Prostate gland (tissue), 2 donors: Measurements from ENCODE around the gene DDX41.

Experiments
- POLR2A ChIP-seq: fragments of 450-650 bp; IDR thresholded peaks from one replicate; pipeline ENCODE4 v1.6.1; 2016; ENCODE audit warnings: antibody characterized with exemption, mild to moderate bottlenecking
- POLR2AphosphoS5 ChIP-seq: sonication (generic); formaldehyde crosslinking; IDR thresholded peaks from one replicate; pipeline ENCODE4 v1.6.1; 2017; ENCODE audit warnings: antibody characterized with exemption
- TF ChIP-seq, protein P1 (sequence below), 4 experiments: fragments of 200-600 bp in 2 of 4; fragments of 450-650 bp in 2 of 4; sonication (generic) in 2 of 4; IDR thresholded peaks; 1 replicate in 3 of 4; 2 replicates in 1 of 4; pipeline ENCODE4 v1.5.1; 2016 to 2019; ENCODE audit warnings: antibody characterized with exemption in 4 of 4, mild to moderate bottlenecking in 2 of 4, moderate library complexity in 2 of 4

DNA sequence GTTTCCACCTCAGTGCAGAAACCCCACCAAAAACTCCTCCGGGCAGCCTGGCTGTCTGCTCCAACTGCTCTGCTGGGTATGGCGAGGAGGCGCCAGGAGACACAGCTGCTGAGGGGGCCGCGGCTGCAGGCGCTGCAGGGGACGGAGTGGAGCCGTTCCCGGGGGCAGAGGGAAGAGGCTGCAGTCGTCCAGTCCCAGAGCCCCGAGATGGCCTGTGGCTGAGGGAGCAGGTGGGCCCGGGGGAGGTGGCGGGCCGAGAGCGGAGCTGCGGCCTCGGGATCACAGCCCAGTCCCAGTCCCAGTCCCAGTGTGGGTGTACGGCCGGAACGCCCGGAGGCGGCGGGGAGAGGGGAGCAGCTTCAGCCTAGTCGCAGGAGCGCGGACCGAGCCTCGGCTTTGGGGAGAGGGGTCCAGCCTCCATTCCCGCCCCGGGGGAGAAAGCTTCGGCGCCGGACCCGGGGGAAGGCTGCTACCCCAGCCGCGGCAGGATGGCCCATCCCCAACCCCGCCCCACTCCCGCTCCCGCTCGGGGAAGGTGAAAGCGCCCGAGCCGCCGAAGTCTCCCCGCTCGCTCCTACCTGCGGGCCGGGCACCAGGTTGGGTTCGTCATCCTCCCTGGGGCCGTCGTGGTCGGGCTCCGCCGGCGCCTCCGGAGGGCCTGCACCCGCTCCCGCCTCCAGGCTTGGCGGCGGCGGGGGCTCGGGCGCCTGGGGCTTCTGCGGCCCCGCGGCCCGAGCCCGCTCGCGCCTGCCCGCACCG is 37.1 kb upstream of the DDX41 start:
- TF ChIP-seq, protein P1, sequence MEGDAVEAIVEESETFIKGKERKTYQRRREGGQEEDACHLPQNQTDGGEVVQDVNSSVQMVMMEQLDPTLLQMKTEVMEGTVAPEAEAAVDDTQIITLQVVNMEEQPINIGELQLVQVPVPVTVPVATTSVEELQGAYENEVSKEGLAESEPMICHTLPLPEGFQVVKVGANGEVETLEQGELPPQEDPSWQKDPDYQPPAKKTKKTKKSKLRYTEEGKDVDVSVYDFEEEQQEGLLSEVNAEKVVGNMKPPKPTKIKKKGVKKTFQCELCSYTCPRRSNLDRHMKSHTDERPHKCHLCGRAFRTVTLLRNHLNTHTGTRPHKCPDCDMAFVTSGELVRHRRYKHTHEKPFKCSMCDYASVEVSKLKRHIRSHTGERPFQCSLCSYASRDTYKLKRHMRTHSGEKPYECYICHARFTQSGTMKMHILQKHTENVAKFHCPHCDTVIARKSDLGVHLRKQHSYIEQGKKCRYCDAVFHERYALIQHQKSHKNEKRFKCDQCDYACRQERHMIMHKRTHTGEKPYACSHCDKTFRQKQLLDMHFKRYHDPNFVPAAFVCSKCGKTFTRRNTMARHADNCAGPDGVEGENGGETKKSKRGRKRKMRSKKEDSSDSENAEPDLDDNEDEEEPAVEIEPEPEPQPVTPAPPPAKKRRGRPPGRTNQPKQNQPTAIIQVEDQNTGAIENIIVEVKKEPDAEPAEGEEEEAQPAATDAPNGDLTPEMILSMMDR (IDR thresholded peaks at IDR 0.05), result no peak
- no peak for TF ChIP-seq POLR2A
- TF ChIP-seq POLR2AphosphoS5, result no peak
